C1 segment of cervical spinal cord (tissue), 14 donors: ENCODE measurements around the gene OR11H7.
"Not testable (repeated sequence)": the region's sequence is repeated elsewhere in the genome, so short reads cannot be mapped to it uniquely, and the experiment has no call there.

Experiments used
- DNase-seq, 14 donors: peaks; one replicate each; lab custom pipeline; 2025; lab: John Stamatoyannopoulos, UW

OR11H7 gene

GRCh38 chr14:20278414-20278813, 49.6 kb downstream of the OR11H7 start:
- DNase-seq = no peak

- DNase-seq = not testable (repeated sequence)
Observed at GRCh38 chr14:20280265-20280664, 51.5 kb downstream of the OR11H7 start.
